ENCODE results near the gene LEKR1.
A peak's percentile ranks its signal among the peaks of the same experiment; 100 is the strongest.
"Not testable (repeated sequence)": the region's sequence is repeated elsewhere in the genome, so short reads cannot be mapped to it uniquely, and the experiment has no call there.

Gene LEKR1

GRCh38 chr3:156808025-156808424 is 18.1 kb upstream of the LEKR1 start:
- DNase-seq: no peak

- DNase-seq: no peak
Measured at GRCh38 chr3:156811089-156811862, 14.9 kb upstream of the LEKR1 start.

DNA sequence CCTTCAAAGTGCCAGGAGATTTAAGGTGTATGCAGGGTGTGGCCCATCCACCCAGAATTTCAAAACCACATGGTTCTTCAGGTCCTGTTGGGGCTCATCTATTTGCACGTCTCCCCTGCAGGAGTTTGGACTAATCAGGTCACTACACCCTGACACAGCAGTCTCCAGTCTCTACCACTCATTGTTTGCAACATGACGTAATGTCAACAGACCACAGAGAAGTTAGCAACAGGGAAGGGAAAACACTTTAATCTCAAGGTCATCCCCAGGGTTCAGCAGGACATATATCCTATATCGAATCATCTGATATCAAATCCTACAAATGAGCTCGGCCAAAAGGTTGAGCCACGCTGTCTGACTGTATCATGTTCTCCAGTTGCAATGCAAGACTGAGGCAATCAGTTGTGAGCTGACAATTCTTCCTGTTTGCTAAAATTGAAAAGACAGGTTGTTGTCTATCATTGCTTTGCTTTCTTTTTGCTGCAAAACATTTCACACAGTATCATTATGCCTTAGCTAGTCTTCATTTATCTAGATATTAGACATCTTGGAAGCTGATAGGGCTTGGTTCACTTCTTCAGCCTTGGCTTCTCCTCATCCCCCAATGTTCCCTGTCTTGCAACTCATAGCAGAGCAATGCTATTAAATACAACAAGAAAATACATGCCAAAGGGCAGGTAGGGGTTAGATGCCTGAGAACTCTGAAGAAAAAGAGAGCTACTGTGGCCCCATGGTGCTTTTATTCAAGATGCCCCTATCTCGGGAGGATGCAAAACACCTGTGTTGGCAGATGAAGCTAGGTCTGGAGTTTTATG is 13.4 kb upstream of the LEKR1 start:
- DNase-seq: peak; percentile 26

DNA sequence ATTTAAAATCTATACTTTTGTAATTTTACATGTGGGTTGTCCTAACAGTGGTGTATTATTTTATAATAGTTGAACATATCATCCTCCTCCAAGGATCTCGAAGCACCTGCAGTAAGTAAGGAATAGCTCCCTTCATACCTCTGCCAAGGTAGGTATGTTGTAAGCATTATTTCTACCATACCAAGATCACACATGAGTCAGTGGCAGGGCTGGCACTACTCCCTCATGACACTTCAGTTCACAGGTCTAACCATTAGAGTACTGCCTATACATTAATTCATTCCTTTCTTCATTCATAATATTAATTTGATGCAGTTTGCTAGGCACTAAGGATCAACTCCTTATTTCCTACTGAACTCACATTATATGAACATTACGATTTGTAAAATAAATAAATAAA is 11.9 kb upstream of the LEKR1 start:
- no peak for DNase-seq

GRCh38 chr3:156816091-156816793 is 9.9 kb upstream of the LEKR1 start:
- DNase-seq: no peak

GRCh38 chr3:156816794-156817645 is 9.1 kb upstream of the LEKR1 start:
- DNase-seq: peak; percentile 55

DNA sequence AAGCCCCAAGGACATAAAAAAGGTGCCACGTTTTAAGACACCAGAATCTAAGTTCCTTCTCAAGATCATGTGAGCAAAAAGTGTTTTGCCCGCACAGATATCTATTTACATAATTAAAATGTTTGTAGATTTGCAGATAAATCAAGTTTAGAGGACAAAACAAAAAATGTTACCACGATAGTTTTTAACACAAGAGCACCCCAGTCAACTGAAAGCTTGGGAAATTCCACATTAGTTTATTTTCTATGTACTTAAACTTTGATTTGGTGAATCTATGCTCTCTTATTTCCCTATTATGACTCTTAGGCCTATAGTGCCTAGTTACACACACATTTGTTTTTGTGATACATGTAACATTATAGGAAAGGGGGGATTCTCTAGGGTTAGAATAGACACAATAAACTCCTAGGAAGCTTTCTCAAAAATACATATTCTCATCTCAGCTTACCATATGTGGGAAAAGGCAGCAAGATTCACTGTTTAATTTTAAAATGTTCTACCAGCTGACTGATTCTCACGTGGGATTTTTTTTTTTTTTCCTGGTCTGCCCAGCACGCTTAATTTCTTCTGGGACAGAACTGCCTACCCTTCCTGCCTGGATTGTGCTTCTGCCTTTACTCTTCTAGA is 8.4 kb upstream of the LEKR1 start:
- DNase-seq: no peak

DNA sequence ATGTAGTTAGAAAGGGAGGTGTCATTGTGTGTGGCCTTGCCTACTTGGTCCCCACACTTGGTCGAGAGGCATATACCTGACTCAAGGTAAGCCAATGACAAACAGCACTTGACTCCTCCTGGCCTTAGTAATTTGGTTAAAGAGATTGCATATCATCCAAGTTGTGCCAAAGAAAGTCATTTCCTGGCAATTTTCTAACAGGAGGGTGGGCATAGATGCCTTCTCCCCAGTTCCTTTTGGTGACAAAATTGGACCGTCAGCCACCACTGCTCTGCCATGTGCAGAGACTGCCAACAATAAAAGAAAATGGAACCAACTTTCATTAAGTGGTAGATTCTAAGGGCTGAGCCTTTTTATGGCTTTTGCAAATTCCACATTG is 7.9 kb upstream of the LEKR1 start:
- DNase-seq: no peak

- no peak for DNase-seq
Measured at GRCh38 chr3:156818890-156819289, 7.3 kb upstream of the LEKR1 start.

GRCh38 chr3:156819842-156820691 is 6.1 kb upstream of the LEKR1 start:
- DNase-seq: no peak

GRCh38 chr3:156820692-156821080 is 5.5 kb upstream of the LEKR1 start:
- DNase-seq: no peak

- DNase-seq: not testable (repeated sequence)
Measured at GRCh38 chr3:156822626-156823260, 3.4 kb upstream of the LEKR1 start.

DNA sequence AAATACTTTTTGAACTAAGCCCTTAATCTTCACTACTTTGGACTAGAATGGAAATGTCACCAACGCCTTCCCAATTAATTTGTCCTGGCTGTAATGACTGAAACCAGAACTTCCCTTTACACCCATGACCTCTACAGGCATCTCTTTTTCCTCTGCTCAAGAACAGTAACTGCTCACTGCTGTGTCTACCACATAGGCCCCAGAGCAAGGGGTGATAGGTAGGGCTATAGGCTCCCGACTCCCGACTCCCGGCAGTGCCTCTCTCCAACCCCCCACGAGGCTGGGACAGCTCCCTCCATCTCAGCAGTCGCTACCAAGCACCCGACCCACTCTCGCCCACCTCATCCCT is 384 bp upstream of the LEKR1 start:
- no peak for DNase-seq

DNA sequence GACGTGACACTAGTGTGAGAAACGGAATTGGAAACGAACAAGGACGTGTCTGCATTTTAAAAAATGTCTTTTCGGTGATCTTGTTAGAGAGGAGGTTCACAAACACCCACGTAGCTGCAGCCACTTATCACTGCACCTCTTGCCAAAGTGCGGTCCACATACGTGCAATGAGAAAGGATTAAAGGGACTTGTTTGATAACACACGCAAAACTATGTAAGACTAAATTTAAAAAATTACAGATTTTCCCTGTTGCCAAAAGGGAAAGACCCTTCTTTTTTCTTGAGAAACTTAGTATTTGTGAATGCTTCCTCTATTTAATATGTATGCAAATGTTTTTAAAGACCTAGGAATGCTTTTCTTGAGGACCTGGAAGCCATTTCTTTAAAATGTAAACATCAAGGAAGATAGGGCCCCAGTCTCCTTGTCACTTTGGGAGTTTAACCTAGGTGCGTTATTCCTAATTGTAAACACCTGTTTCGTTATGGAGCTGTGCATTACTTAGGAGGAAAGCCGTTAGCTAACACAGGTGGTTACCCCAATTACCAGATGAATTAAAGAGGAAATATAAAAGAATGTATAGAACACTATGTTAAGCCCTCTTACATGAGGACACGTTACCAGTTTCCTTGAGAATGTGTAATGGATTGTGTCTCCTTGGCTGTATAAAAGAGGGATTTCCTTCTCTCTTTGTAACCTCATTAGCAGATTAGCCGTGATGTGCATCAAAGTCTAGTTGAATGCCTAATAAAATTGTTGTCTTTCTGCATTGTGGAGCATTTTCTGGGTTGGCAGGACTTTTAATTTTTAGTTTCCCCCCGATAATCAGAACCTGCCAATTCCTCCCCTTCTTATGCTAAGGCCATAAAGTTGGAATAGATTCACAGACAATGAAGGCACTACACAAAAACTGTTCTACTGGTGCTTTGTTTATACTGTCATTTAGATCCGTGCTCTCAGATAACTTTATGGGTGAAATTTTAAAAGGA is 1.0 kb downstream of the LEKR1 start:
- peak; percentile 12 for DNase-seq

DNA sequence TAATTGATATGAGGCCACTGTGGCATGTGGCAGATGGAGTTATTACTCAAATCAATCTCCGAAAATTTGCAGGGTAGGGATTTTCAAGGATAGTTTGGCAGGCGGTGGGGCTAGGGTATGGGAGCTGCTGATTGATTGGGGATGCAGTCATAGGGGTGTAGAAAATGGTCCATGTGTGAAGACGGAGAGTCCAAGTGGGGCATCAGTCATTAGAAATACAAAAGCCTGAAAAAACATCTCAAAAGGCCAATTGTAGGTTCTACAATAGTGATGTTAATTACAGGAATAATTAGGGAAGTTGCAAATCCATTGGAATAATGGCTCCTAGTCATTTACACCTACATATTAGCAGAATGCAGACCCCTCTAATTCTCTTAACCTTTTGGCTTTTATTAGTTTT is 4.9 kb downstream of the LEKR1 start:
- no peak for DNase-seq

- DNase-seq: no peak
Measured at GRCh38 chr3:156834435-156834834, 8.3 kb downstream of the LEKR1 start.

- no peak for DNase-seq
Measured at GRCh38 chr3:156834962-156835535, 8.9 kb downstream of the LEKR1 start.

DNA sequence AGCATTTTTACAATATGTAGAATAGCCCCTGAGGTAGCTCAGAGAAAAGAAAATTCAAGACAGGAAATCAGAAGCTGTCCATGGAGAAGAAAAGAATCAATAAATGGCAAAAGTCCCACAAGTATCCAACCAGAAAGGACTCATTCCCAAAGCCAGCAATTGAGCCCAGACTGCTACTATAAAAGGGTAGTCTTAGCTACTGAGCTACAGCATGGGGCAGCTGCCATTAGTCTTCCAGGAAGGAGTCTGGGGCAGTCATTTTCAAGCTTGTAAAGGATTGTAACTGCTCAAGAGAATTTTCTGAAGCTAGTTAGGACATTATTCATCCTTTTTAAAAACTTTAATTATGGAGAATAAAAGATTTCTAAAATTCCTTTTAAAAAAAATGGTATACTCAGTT is 10.5 kb downstream of the LEKR1 start:
- no peak for DNase-seq

DNA sequence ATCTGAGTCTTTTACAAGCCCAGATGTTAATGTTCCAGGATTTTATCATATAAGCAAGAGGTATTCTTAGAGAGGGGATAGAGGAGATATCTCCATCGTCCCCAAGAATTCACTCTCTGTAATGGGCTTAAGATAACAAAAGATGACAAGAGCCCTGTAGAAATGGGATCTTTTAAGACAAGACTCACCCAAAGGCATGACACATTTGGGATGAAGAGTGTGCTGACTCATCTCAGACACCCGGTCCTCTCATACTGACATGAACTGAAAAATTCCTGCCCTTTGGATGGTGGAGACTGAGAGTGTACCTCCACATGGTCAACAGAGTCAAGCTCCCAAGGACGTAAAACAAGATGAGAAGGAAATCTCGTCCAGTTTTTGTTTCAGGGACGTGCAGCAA is 11.0 kb downstream of the LEKR1 start:
- no peak for DNase-seq

Data from NCI-H748 treated with DMSO at 0.1 percent for 48 hours (cell line).